Colonic mucosa (tissue), 4 donors: Measurements from ENCODE around the gene TSSK6. TPM values are rescaled to one million over a fixed set of nuclear protein-coding genes. Genes with fewer than 3 reads are reported as not detected.

Source experiments
- DNase-seq: peaks from one replicate; pipeline ENCODE4 v3.0.0-alpha.2; 2020
- H3K27ac ChIP-seq: fragments of 200-600 bp; one replicate; pipeline ENCODE4 v1.8.0; 2021
- H3K27me3 ChIP-seq: fragments of 200-600 bp; one replicate; pipeline ENCODE4 v1.8.0; 2021
- H3K36me3 ChIP-seq: fragments of 200-600 bp; one replicate; pipeline ENCODE4 v1.8.0; 2021
- H3K4me1 ChIP-seq: fragments of 200-600 bp; one replicate; pipeline ENCODE4 v1.8.0; 2021; ENCODE audit warnings: mild to moderate bottlenecking
- H3K4me3 ChIP-seq: fragments of 200-600 bp; one replicate; pipeline ENCODE4 v1.8.0; 2021
- H3K9ac ChIP-seq, 2 donors: one replicate each; pipeline ENCODE4 v1.7.0; 2013; ENCODE audit warnings: control low read depth in 2 of 2, low read depth in 2 of 2, low read length in 2 of 2
- H3K9me3 ChIP-seq: fragments of 200-600 bp; one replicate; pipeline ENCODE4 v1.8.0; 2021
- intact Hi-C: fragments of 100-400 bp; cut with DNase I; formaldehyde crosslinking; loops from one replicate; pipeline ENCODE4 v1.14.1; 2022
- total RNA-seq, 2 donors: library from RNA; stranded (reverse); fragmentation: NEBNext Ultra II Directional in 1 of 2; extraction: Animal tissue kit (Norgen Biotek cat#: 25700) in 1 of 2; gene quantifications; one replicate each; pipeline ENCODE4 v1.2.1, GENCODE V29; 2021
- TF ChIP-seq, protein P1 (sequence below): fragments of 200-600 bp; IDR thresholded peaks from one replicate; pipeline ENCODE4 v1.8.0; 2022; ENCODE audit warnings: antibody characterized with exemption, mild to moderate bottlenecking
- donor health status: healthy.
- donor health status: DM: no; HTN: no; CAD: no.
- donor health status: DM: no; HTN: no; CAD: no.

The TSSK6 gene
- total RNA-seq, 2 donors from 2014 or later: 2.2 to 3.6 TPM

DNA sequence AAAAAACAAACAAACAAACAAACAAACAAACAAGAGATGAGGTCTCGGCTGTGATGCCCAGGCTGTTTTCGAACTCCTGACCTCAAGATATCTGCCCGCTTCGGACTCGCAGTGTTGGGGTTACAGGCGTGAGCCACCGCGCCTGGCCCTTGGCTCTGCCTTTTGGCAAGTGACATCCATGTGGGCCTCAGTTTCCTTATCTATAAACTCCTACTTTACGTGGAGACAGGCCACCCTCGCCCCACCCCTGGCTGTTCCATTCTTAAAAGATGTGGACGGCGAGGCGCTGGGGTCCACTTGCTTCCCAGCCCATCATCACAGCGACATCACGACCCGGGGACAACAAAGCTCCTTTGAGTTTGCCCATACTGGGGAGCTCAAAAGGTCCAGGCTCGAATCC, 1.7 kb downstream of the TSSK6 start:
- Histone ChIP-seq H3K9me3 (no peaks in the 10 kb centered on the region), H3K36me3 (no peaks in the 10 kb centered on the region), H3K4me1 (peaks cover 8% of the 10 kb centered on the region), H3K9ac (no peak overlapping the region), H3K27me3 (no peaks in the 10 kb centered on the region), H3K4me3 (no peak overlapping the region), H3K27ac (no peak overlapping the region)
- TF ChIP-seq, protein P1, sequence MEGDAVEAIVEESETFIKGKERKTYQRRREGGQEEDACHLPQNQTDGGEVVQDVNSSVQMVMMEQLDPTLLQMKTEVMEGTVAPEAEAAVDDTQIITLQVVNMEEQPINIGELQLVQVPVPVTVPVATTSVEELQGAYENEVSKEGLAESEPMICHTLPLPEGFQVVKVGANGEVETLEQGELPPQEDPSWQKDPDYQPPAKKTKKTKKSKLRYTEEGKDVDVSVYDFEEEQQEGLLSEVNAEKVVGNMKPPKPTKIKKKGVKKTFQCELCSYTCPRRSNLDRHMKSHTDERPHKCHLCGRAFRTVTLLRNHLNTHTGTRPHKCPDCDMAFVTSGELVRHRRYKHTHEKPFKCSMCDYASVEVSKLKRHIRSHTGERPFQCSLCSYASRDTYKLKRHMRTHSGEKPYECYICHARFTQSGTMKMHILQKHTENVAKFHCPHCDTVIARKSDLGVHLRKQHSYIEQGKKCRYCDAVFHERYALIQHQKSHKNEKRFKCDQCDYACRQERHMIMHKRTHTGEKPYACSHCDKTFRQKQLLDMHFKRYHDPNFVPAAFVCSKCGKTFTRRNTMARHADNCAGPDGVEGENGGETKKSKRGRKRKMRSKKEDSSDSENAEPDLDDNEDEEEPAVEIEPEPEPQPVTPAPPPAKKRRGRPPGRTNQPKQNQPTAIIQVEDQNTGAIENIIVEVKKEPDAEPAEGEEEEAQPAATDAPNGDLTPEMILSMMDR: no peak
- DNase-seq: no peak
- intact Hi-C loops: no loop called here

DNA sequence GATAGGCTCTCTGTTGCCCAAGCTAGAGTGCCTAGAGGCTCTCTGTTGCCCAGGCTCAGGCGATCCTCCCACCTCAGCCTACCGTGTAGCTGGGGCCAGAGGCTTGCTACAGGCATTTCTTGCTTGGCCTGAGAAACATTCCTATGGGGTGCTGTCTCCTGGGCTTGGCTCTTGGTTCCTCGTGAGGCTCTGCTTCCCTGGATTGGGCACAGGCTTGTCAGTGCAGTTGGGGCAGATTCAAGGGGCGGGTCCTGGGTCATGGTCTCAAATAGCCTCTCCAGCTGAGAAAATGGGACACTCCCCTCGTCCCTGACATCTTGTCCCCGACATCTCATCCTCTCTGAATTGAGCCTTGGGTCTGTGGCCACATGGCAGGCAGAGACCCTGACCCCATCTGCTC, 4.9 kb downstream of the TSSK6 start:
- TF ChIP-seq, protein P1: no peak
- peaks cover 3% of the 10 kb centered on the region for H3K4me1 ChIP-seq
- no peak overlapping the region for H3K4me3 ChIP-seq
- intact Hi-C loops: no loop called here
- no peak overlapping the region for H3K9ac ChIP-seq
- H3K27me3 ChIP-seq: no peaks in the 10 kb centered on the region
- peaks cover 5% of the 10 kb centered on the region for H3K36me3 ChIP-seq
- H3K9me3 ChIP-seq: no peaks in the 10 kb centered on the region
- no peak for DNase-seq
- H3K27ac ChIP-seq: no peak overlapping the region

DNA sequence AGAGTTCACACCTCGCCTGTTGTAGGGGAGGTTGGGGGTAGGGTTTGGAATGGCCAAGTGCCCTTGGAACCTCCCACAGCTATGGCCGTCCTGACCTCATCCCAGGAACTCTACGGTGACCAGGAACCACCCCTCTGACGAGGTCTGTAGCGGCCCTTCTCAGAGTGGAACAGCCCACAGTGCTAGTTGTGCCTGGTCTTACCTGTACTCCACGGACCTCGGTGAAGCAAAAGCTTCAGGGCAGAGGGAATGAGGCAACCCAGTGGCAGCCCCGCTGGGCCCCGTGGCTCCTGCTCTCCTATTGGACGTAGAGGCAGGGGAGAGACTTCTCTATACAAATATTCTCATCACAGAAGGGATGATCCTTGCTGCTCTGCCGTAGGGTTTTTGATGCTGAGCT, 7.1 kb downstream of the TSSK6 start:
- H3K36me3 ChIP-seq: peaks cover 5% of the 10 kb centered on the region
- TF ChIP-seq, protein P1: no peak
- intact Hi-C loops: no loop called here
- H3K4me1 ChIP-seq: no peaks in the 10 kb centered on the region
- no peaks in the 10 kb centered on the region for H3K9me3 ChIP-seq
- H3K27ac ChIP-seq: no peak overlapping the region
- no peak overlapping the region for H3K9ac ChIP-seq
- no peaks in the 10 kb centered on the region for H3K27me3 ChIP-seq
- H3K4me3 ChIP-seq: no peak overlapping the region
- DNase-seq: no peak

DNA sequence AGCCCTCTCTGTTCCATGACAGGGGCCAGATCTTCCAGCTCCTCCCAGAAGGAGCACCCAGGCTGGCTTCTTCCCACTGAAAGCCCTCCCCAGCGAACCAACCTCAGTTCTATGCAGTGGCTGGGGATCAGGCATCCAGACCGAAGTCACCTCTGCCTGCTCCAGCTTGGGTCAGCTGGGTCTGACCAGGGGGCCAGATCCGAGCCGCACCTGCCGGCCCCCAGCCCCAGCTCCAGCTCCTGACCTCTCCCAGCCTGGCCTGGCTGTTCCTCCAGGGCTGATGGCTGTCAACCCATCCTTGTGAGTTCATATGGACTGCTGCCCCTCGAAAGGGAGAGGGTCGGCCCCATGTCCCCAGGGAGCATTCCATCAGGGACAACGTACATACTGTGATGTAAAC, 8.0 kb downstream of the TSSK6 start:
- TF ChIP-seq, protein P1: no peak
- no peaks in the 10 kb centered on the region for H3K27me3 ChIP-seq
- intact Hi-C loops: no loop called here
- no peak overlapping the region for H3K27ac ChIP-seq
- no peak overlapping the region for H3K4me3 ChIP-seq
- no peaks in the 10 kb centered on the region for H3K4me1 ChIP-seq
- H3K9ac ChIP-seq: no peak overlapping the region
- H3K9me3 ChIP-seq: no peaks in the 10 kb centered on the region
- no peak for DNase-seq
- peaks cover 5% of the 10 kb centered on the region for H3K36me3 ChIP-seq

DNA sequence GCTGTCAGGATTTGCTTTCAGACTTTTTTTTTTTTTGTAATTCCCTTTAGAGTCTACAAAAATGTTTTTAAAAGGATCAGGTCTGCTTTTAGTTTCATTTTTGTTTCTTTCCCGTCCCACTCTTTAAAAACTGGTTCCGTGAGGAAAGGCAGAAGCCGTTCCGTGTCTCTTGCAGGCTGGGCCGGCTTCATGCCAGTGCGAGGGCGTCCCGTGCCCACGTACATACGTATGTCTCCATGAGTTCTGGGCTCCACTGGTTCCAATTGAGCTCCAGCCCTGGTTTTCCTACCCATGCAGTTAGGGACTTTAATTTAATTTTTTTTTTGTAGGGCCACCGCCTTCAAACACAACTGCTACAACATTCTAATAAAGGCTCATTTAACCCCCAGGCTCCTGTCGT, 8.8 kb downstream of the TSSK6 start:
- Histone ChIP-seq H3K9me3 (no peaks in the 10 kb centered on the region), H3K4me3 (no peak overlapping the region), H3K27ac (no peak overlapping the region), H3K27me3 (no peaks in the 10 kb centered on the region), H3K9ac (no peak overlapping the region), H3K4me1 (no peaks in the 10 kb centered on the region), H3K36me3 (peaks cover 8% of the 10 kb centered on the region)
- DNase-seq: no peak
- TF ChIP-seq, protein P1: no peak
- intact Hi-C loops: no loop called here
